Karpas-422 (cell line): ENCODE measurements around the gene CFAP97D1. TPM values are rescaled to one million over a fixed set of nuclear protein-coding genes. Genes with fewer than 3 reads are reported as not detected.

ENCODE experiments used
- DNase-seq: peaks from one replicate; pipeline ENCODE4 v3.0.0-alpha.2; 2015
- H2AFZ ChIP-seq: fragments of 200-600 bp; sonication (generic); 2 replicates; pipeline ENCODE4 v1.6.1; 2014; ENCODE audit warnings: antibody characterized with exemption, low read length, mixed read lengths
- H3K27ac ChIP-seq: fragments of 200-600 bp; sonication (generic); 2 replicates; pipeline ENCODE4 v1.5.1; 2014; ENCODE audit warnings: mild to moderate bottlenecking, low read length, moderate library complexity
- H3K27me3 ChIP-seq: fragments of 200-600 bp; sonication (generic); 2 replicates; pipeline ENCODE4 v1.6.1; 2014; ENCODE audit warnings: low read length, mixed read lengths
- H3K36me3 ChIP-seq: fragments of 200-600 bp; sonication (generic); 2 replicates; pipeline ENCODE4 v1.6.1; 2014; ENCODE audit warnings: low read length, mixed read lengths; ENCODE audit not compliant: insufficient read depth
- H3K4me1 ChIP-seq: fragments of 200-600 bp; sonication (generic); 2 replicates; pipeline ENCODE4 v1.6.1; 2014; ENCODE audit warnings: mild to moderate bottlenecking, low read length, mixed read lengths
- H3K4me2 ChIP-seq: fragments of 200-600 bp; sonication (generic); 2 replicates; pipeline ENCODE4 v1.6.1; 2014; ENCODE audit warnings: low read length, low read depth, mild to moderate bottlenecking; ENCODE audit not compliant: poor library complexity, severe bottlenecking
- H3K4me3 ChIP-seq: fragments of 200-600 bp; sonication (generic); 2 replicates; pipeline ENCODE4 v1.5.1; 2014; ENCODE audit warnings: mild to moderate bottlenecking, antibody characterized with exemption, low read length, mixed read lengths
- H3K79me2 ChIP-seq: fragments of 200-600 bp; sonication (generic); 2 replicates; pipeline ENCODE4 v1.6.1; 2014; ENCODE audit warnings: mild to moderate bottlenecking, low read length, mixed read lengths
- H3K9ac ChIP-seq: fragments of 200-600 bp; sonication (generic); 2 replicates; pipeline ENCODE4 v1.6.0; 2014; ENCODE audit warnings: low read length
- H3K9me2 ChIP-seq: fragments of 200-600 bp; sonication (generic), shearing (Covaris generic); replicated peaks from 2 replicates; pipeline ENCODE4 v1.6.0; 2014; ENCODE audit warnings: mild to moderate bottlenecking, low read length, moderate library complexity; ENCODE audit not compliant: insufficient read depth
- H3K9me3 ChIP-seq: fragments of 300-700, 200-600 bp; sonication (generic); 2 replicates; pipeline ENCODE4 v1.6.1; 2014; ENCODE audit warnings: low read length, mixed read lengths
- H4K20me1 ChIP-seq: fragments of 200-600 bp; sonication (generic); 2 replicates; pipeline ENCODE4 v1.6.1; 2014; ENCODE audit warnings: mild to moderate bottlenecking, antibody characterized with exemption, low read length, low read depth; ENCODE audit not compliant: insufficient read depth
- total RNA-seq: library from RNA; depleted of rRNA; stranded (reverse); fragments of >200 nt; shearing (Covaris generic); gene quantifications from 2 replicates; pipeline ENCODE4 v1.2.3, GENCODE V29; 2014; ENCODE audit warnings: low replicate concordance

The CFAP97D1 gene
- total RNA-seq, 1 experiment from 2014 or later = 1.1 TPM

DNA sequence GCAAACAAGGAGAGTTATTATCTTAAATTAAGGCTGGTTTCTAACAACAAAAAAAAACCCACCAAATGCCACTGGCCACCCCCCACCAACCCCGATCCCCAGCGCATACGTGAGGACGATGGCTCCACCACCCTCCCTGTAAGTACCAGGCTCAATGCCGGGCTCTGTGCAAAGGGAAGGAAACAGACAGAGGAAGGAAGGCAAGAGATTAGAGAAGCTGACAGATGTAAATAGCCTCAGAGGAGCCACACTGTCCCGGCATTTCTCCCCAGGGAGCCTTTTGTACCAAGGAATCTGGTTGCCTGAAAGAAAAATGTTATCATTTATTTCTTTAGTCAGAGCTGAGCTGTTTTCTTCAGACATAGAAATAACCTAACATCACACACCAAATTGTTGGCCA is 34.7 kb upstream of the CFAP97D1 start:
- Histone ChIP-seq H3K27ac (no peak overlapping the region), H3K4me2 (no peak overlapping the region), H4K20me1 (no peaks in the 10 kb centered on the region), H3K9me2 (no peaks in the 10 kb centered on the region), H3K79me2 (no peaks in the 10 kb centered on the region), H3K4me1 (no peaks in the 10 kb centered on the region), H3K9ac (no peak overlapping the region), H3K9me3 (no peaks in the 10 kb centered on the region), H3K27me3 (no peaks in the 10 kb centered on the region), H3K36me3 (no peaks in the 10 kb centered on the region), H2AFZ (no peak overlapping the region), H3K4me3 (no peak overlapping the region)
- DNase-seq = no peak

- Histone ChIP-seq H3K9me2 (no peaks in the 10 kb centered on the region), H3K27me3 (no peaks in the 10 kb centered on the region), H3K4me2 (no peak overlapping the region), H3K36me3 (no peaks in the 10 kb centered on the region), H3K4me3 (no peak overlapping the region), H3K9ac (no peak overlapping the region), H4K20me1 (no peaks in the 10 kb centered on the region), H3K79me2 (no peaks in the 10 kb centered on the region), H3K27ac (no peak overlapping the region), H3K9me3 (no peaks in the 10 kb centered on the region), H2AFZ (no peak overlapping the region), H3K4me1 (no peaks in the 10 kb centered on the region)
- no peak for DNase-seq
These were observed 30.1 kb upstream of the CFAP97D1 start for GRCh38 chr17:43750153-43750552.

GRCh38 chr17:43753493-43754129 is 26.6 kb upstream of the CFAP97D1 start:
- Histone ChIP-seq H2AFZ (no peak overlapping the region), H3K36me3 (no peaks in the 10 kb centered on the region), H3K27ac (no peak overlapping the region), H3K4me1 (no peaks in the 10 kb centered on the region), H4K20me1 (no peaks in the 10 kb centered on the region), H3K79me2 (no peaks in the 10 kb centered on the region), H3K9me2 (no peaks in the 10 kb centered on the region), H3K4me2 (no peak overlapping the region), H3K9me3 (no peaks in the 10 kb centered on the region), H3K27me3 (no peaks in the 10 kb centered on the region), H3K4me3 (no peak overlapping the region), H3K9ac (no peak overlapping the region)
- DNase-seq = no peak

DNA sequence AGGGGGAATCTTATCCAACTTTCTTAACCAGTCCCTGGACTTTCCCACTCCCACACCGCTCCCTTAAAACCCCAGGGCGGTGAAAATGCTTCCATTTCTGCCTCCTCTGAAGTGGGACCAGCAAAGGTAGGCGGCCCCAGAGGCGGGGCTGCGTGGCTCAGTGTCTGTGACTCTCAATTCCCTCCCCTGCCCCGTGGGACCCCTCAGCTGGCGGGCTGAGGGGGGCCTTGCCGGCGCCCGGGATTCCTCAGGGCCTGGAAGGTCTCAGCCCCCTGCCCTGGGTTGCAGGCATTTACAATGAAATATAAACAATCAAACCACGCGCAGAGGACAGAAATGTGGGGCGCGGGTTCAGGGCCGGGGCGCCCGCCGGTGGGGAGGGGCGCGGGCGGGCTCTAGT is 25.3 kb upstream of the CFAP97D1 start:
- Histone ChIP-seq H3K4me2 (no peak overlapping the region), H3K9me2 (no peaks in the 10 kb centered on the region), H3K4me1 (no peaks in the 10 kb centered on the region), H4K20me1 (no peaks in the 10 kb centered on the region), H3K4me3 (no peak overlapping the region), H3K9me3 (no peaks in the 10 kb centered on the region), H2AFZ (no peak overlapping the region), H3K27me3 (no peaks in the 10 kb centered on the region), H3K36me3 (no peaks in the 10 kb centered on the region), H3K9ac (no peak overlapping the region), H3K27ac (no peak overlapping the region), H3K79me2 (no peaks in the 10 kb centered on the region)
- no peak for DNase-seq

DNA sequence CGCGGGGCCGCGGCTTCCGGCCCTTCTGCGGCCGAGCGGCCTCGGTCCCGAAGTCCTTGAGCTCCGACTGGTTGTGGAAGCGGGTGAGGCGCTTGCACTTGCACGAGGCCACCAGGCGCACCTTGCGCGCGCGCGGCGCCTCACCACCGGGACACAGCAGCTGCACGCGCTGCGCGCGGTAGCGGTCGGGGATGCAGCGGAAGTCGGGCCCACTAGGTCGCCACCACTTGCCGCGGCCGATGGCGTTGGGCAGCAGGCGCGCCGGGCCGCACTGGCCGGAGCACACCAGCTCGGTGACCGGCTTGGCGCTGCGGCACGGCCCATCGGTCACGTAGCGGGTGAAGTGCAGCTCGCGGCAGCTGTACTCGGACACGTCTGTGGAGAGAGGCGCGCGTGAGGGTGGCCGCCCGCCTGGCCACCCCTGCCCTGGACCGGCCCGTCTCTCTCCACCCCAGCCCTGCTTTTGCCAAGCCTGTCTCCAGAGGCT is 24.8 kb upstream of the CFAP97D1 start:
- H3K4me3 ChIP-seq = no peak overlapping the region
- H3K27ac ChIP-seq = no peak overlapping the region
- no peaks in the 10 kb centered on the region for H3K9me3 ChIP-seq
- no peaks in the 10 kb centered on the region for H4K20me1 ChIP-seq
- no peaks in the 10 kb centered on the region for H3K36me3 ChIP-seq
- no peaks in the 10 kb centered on the region for H3K9me2 ChIP-seq
- H2AFZ ChIP-seq = no peak overlapping the region
- H3K27me3 ChIP-seq = no peaks in the 10 kb centered on the region
- H3K9ac ChIP-seq = no peak overlapping the region
- H3K79me2 ChIP-seq = no peaks in the 10 kb centered on the region
- no peak for DNase-seq
- H3K4me2 ChIP-seq = no peak overlapping the region
- H3K4me1 ChIP-seq = no peaks in the 10 kb centered on the region

GRCh38 chr17:43756201-43756600 is 24.0 kb upstream of the CFAP97D1 start:
- DNase-seq = no peak
- H3K27ac ChIP-seq = no peak overlapping the region
- no peaks in the 10 kb centered on the region for H3K27me3 ChIP-seq
- H3K79me2 ChIP-seq = no peaks in the 10 kb centered on the region
- H4K20me1 ChIP-seq = no peaks in the 10 kb centered on the region
- H3K36me3 ChIP-seq = no peaks in the 10 kb centered on the region
- H2AFZ ChIP-seq = no peak overlapping the region
- no peak overlapping the region for H3K4me2 ChIP-seq
- H3K9me2 ChIP-seq = no peaks in the 10 kb centered on the region
- no peaks in the 10 kb centered on the region for H3K4me1 ChIP-seq
- no peak overlapping the region for H3K9ac ChIP-seq
- H3K4me3 ChIP-seq = no peak overlapping the region
- no peaks in the 10 kb centered on the region for H3K9me3 ChIP-seq

GRCh38 chr17:43757171-43757660 is 23.0 kb upstream of the CFAP97D1 start:
- DNase-seq = no peak
- Histone ChIP-seq H3K4me1 (no peaks in the 10 kb centered on the region), H3K9me2 (no peaks in the 10 kb centered on the region), H4K20me1 (no peaks in the 10 kb centered on the region), H3K27ac (no peak overlapping the region), H3K4me3 (no peak overlapping the region), H3K79me2 (no peaks in the 10 kb centered on the region), H3K9ac (no peak overlapping the region), H3K4me2 (no peak overlapping the region), H2AFZ (no peak overlapping the region), H3K9me3 (no peaks in the 10 kb centered on the region), H3K36me3 (no peaks in the 10 kb centered on the region), H3K27me3 (no peaks in the 10 kb centered on the region)

- no peaks in the 10 kb centered on the region for H3K27me3 ChIP-seq
- no peaks in the 10 kb centered on the region for H4K20me1 ChIP-seq
- H3K9ac ChIP-seq = no peak overlapping the region
- no peak overlapping the region for H3K4me2 ChIP-seq
- H3K4me1 ChIP-seq = no peaks in the 10 kb centered on the region
- H3K79me2 ChIP-seq = no peaks in the 10 kb centered on the region
- no peak overlapping the region for H3K4me3 ChIP-seq
- H3K27ac ChIP-seq = no peak overlapping the region
- no peaks in the 10 kb centered on the region for H3K36me3 ChIP-seq
- H3K9me2 ChIP-seq = no peaks in the 10 kb centered on the region
- no peak for DNase-seq
- no peak overlapping the region for H2AFZ ChIP-seq
- H3K9me3 ChIP-seq = no peaks in the 10 kb centered on the region
These were observed 22.1 kb upstream of the CFAP97D1 start for GRCh38 chr17:43758086-43758485.
